GM12875 (cell line): ENCODE data around the gene C19orf67.

Source experiments
- H3K4me3 ChIP-seq: one replicate; pipeline ENCODE4 v1.5.1; 2011; ENCODE audit warnings: low read depth, low read length, control low read depth
- TF ChIP-seq, protein P1 (sequence below): IDR thresholded peaks from 2 replicates; pipeline ENCODE4 v1.5.1; 2011; ENCODE audit warnings: low read depth, mild to moderate bottlenecking, control low read depth, inconsistent platforms, low read length, moderate library complexity, borderline replicate concordance; ENCODE audit not compliant: insufficient read depth

C19orf67 gene

DNA sequence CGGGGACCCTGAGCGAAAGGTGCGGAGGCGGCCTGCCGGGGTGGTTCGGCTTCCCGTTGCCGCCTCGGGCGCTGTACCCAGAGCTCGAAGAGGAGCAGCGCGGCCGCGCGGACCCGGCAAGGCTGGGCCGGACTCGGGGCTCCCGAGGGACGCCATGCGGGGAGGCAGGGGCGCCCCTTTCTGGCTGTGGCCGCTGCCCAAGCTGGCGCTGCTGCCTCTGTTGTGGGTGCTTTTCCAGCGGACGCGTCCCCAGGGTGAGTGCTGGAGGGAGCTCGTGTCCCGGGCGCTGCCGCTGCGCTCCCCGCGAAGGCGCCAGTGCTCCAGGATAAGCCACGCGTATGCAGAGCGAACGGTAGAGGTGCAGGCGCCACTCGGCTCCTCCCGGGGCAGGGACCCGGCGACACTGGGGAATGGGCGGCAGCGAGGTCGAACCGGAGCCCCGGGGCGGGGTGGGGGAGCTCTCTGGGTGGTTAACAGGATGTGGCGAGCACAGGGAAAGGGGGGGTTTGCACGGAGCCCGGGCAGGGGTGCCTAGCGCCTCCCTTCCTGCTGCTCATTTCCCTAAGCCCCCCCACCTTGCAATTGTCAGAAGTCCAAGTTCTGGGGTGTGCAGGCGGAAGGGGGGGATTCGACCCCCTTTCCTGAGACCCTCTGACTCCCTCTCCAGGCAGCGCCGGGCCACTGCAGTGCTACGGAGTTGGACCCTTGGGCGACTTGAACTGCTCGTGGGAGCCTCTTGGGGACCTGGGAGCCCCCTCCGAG is 53.7 kb downstream of the C19orf67 start, which contains the start of gene IL27RA:
IL27RA (plus strand) TSS at position 44 of the 762 bp plus-strand sequence; CDS start at position 155, 111 bp downstream.
- TF ChIP-seq, protein P1, sequence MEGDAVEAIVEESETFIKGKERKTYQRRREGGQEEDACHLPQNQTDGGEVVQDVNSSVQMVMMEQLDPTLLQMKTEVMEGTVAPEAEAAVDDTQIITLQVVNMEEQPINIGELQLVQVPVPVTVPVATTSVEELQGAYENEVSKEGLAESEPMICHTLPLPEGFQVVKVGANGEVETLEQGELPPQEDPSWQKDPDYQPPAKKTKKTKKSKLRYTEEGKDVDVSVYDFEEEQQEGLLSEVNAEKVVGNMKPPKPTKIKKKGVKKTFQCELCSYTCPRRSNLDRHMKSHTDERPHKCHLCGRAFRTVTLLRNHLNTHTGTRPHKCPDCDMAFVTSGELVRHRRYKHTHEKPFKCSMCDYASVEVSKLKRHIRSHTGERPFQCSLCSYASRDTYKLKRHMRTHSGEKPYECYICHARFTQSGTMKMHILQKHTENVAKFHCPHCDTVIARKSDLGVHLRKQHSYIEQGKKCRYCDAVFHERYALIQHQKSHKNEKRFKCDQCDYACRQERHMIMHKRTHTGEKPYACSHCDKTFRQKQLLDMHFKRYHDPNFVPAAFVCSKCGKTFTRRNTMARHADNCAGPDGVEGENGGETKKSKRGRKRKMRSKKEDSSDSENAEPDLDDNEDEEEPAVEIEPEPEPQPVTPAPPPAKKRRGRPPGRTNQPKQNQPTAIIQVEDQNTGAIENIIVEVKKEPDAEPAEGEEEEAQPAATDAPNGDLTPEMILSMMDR, result peak; percentile 94
- H3K4me3 ChIP-seq, result peak within 1 kb of the TSS; percentile 91
